ENCODE measurements around the gene GNPNAT1.
"Not testable (repeated sequence)": the region's sequence is repeated elsewhere in the genome, so short reads cannot be mapped to it uniquely, and the experiment has no call there.

Gene GNPNAT1

GRCh38 chr14:52790011-52790755, 1.2 kb downstream of the GNPNAT1 start:
- no peak for DNase-seq (ENCODE audit: low spot score)

- DNase-seq (ENCODE audit: low spot score) = no peak
Measured at GRCh38 chr14:52789118-52789517, 2.3 kb downstream of the GNPNAT1 start.

- no peak for DNase-seq (ENCODE audit: low spot score)
Measured at GRCh38 chr14:52786887-52787286, 4.5 kb downstream of the GNPNAT1 start.

- no peak for DNase-seq (ENCODE audit: low spot score)
Measured at GRCh38 chr14:52783206-52783605, 8.2 kb downstream of the GNPNAT1 start.

GRCh38 chr14:52781629-52782028, 9.8 kb downstream of the GNPNAT1 start:
- DNase-seq (ENCODE audit: low spot score) = no peak

- no peak for DNase-seq (ENCODE audit: low spot score)
Measured at GRCh38 chr14:52780893-52781292, 10.5 kb downstream of the GNPNAT1 start.

GRCh38 chr14:52778702-52779101, 12.7 kb downstream of the GNPNAT1 start:
- no peak for DNase-seq (ENCODE audit: low spot score)

- DNase-seq (ENCODE audit: low spot score) = no peak
Measured at GRCh38 chr14:52776816-52777215, 14.6 kb downstream of the GNPNAT1 start.

- no peak for DNase-seq (ENCODE audit: low spot score)
Measured at GRCh38 chr14:52769887-52770286, 21.5 kb downstream of the GNPNAT1 start.

GRCh38 chr14:52767058-52767833, 24.2 kb downstream of the GNPNAT1 start:
- no peak for DNase-seq (ENCODE audit: low spot score)

GRCh38 chr14:52762923-52763322, 28.5 kb downstream of the GNPNAT1 start:
- DNase-seq (ENCODE audit: low spot score) = not testable (repeated sequence)

GRCh38 chr14:52759145-52759544, 32.3 kb downstream of the GNPNAT1 start:
- no peak for DNase-seq (ENCODE audit: low spot score)

GRCh38 chr14:52755607-52756316, 35.6 kb downstream of the GNPNAT1 start:
- no peak for DNase-seq (ENCODE audit: low spot score)

- no peak for DNase-seq (ENCODE audit: low spot score)
Measured at GRCh38 chr14:52748647-52749292, 42.6 kb downstream of the GNPNAT1 start.

GRCh38 chr14:52741865-52742264, 49.5 kb downstream of the GNPNAT1 start:
- no peak for DNase-seq (ENCODE audit: low spot score)

GRCh38 chr14:52740751-52741150, 50.7 kb downstream of the GNPNAT1 start:
- no peak for DNase-seq (ENCODE audit: low spot score)

- no peak for DNase-seq (ENCODE audit: low spot score)
Measured at GRCh38 chr14:52738409-52738808, 53.0 kb downstream of the GNPNAT1 start.

- no peak for DNase-seq (ENCODE audit: low spot score)
Measured at GRCh38 chr14:52735921-52736489, 55.4 kb downstream of the GNPNAT1 start.

GRCh38 chr14:52733824-52734223, 57.6 kb downstream of the GNPNAT1 start:
- DNase-seq (ENCODE audit: low spot score) = no peak

GRCh38 chr14:52730709-52731111, 60.7 kb downstream of the GNPNAT1 start:
- DNase-seq (ENCODE audit: low spot score) = peak; percentile 31

- DNase-seq (ENCODE audit: low spot score) = peak; percentile 95
Measured at GRCh38 chr14:52729925-52730708, 61.3 kb downstream of the GNPNAT1 start, which contains the start of gene STYX. STYX (plus strand) TSS chr14:52730166; CDS start chr14:52730475, 309 bp downstream.

Data from pons (tissue), 1 donor.